Measurements from ENCODE around the gene PPP1CA.
A peak's percentile ranks its signal among the peaks of the same experiment; 100 is the strongest.

PPP1CA gene

DNA sequence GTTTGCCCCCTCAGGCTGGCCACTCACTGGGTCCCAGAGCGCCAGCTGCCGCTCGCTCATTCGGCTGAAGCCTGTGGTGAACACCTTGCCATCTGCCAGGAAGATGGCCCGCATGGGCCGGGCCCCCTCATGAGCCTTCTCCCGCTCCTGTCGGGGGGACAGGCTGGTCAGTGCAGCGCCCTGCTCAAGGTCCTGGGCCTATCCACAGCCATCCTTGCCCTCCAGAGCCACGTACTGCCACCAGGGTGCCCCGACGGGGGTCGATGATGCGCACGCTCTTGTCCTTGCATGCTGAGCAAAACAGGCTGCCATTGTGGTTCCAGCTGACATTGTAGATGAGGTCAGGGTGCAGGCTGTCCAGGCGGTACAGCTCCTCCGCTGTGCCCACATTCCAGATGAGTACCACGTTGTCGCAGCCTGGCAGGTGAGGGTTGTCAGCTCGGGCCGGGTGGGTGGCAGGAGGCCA lies 39.5 kb upstream of the PPP1CA start:
- TF ChIP-seq FOXP2 (optimal IDR thresholded peaks at IDR 0.05; ENCODE audit: control extremely low read depth, extremely low read length, insufficient read depth), result no peak
- no peak for TF ChIP-seq POLR2AphosphoS5 (IDR thresholded peaks at IDR 0.05; ENCODE audit: borderline replicate concordance, low read depth, low read length)
- no peak for TF ChIP-seq EZH2 (IDR thresholded peaks at IDR 0.05)
- DNase-seq (ENCODE audit: low read depth, low spot score), result no peak
- H3K27ac ChIP-seq, result no peak overlapping the region
- no peak overlapping the region for H3K9ac ChIP-seq (ENCODE audit: insufficient read length)
- no peaks in the 10 kb centered on the region for H3K9me3 ChIP-seq (ENCODE audit: low read depth, low read length)
- H3K4me3 ChIP-seq, result no peak overlapping the region
- H3K36me3 ChIP-seq (ENCODE audit: insufficient read depth, low read length), result peaks cover 3% of the 10 kb centered on the region; the same call in 1 of the 2 replicates

DNA sequence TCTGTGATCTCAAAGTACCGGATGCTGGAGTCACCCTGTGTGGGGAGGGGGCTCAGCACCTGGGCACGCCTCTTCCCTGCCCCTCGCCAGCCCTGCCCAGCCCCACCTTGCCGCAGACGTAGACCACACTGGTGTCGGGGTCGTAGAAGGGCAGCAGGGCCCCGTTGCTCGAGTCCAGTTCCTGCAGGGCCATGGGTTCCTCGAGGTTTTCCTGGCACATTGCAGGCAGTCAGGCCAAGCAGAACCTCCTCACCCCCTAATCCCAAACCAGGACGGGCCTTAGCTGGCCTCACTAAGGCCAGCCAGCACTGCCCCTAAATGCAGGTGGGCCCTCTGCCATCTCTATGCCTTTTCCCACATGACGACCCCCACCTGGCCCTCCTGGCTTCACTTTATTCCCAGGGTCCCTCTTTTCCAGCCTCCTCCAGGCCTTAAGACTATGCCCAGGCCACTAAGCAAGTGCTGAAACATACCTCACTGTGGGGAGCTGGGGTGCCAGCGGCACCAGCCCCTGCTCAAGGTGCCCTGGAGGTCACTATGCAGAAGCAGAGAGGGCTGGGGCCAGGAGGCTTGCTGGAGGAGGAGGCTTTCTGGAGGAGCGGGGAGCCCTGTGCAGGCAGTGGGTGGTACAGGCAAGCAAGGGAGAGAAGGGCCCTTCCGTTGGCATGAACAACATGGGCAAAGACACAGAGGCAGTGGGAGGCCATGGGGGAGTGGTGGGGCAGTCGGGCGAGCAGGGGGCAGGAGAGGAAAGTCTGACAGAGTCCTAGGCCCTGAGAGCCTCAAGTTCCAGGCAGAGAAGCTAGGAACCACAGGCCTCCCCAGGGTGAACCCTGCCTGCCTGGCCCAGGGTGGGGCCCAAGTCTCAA lies 38.8 kb upstream of the PPP1CA start:
- no peak for DNase-seq (ENCODE audit: low read depth, low spot score)
- 0 out of 2 replicates have a peak overlapping the region, but pooled peaks have one; percentile 31 for H3K27ac ChIP-seq
- peaks cover 3% of the 10 kb centered on the region; the same call in 1 of the 2 replicates for H3K36me3 ChIP-seq (ENCODE audit: insufficient read depth, low read length)

DNA sequence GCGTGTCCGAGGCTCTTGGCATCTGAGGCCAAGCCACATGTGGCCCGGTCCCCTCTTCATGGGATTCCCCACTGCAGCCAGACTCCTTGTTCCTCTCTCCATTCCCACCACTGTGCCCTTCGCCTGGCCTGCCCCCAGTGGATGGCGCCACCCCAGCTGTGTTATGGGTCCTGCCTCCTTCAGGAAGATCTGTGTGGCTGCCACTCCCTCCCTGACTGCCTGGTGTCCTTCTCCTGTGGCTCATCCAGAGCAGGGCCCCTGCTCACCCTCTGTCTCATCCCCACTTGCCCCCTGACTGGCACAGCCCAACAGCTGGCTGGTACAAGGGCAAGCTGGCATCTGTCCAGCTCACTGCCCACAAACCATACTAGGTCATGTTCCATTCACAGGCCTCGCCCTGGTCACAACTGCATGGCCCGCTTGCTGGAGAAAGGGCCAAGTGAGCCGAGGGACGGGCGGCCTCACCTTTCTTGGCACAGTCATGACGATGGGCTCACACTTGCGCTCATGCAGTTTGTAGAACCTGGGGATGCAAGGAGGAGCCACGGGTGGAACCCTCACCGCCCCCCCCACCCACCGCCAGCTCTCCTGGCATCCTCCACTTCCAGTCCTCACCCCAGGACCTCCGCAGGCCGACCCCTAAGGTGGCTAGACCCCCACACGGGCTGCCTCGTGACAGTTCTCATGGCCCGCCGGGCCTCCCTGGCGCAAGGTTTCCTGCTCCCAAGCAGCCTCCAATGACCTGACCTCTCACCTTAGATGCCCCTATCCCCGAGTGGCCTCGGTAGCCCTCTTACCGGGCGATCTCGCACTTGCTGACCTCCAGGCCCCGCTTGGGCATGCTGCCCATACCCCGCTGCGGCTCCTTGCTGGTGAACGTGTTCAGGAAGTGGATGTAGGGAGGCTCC lies 37.9 kb upstream of the PPP1CA start:
- no peak for TF ChIP-seq EZH2 (IDR thresholded peaks at IDR 0.05)
- TF ChIP-seq POLR2AphosphoS5 (IDR thresholded peaks at IDR 0.05; ENCODE audit: borderline replicate concordance, low read depth, low read length), result no peak
- no peak for TF ChIP-seq FOXP2 (optimal IDR thresholded peaks at IDR 0.05; ENCODE audit: control extremely low read depth, extremely low read length, insufficient read depth)
- no peak overlapping the region for H3K4me3 ChIP-seq
- DNase-seq (ENCODE audit: low read depth, low spot score), result no peak
- no peaks in the 10 kb centered on the region for H3K9me3 ChIP-seq (ENCODE audit: low read depth, low read length)
- no peak overlapping the region for H3K9ac ChIP-seq (ENCODE audit: insufficient read length)
- peak overlapping the region; percentile 42; the same call in 1 of the 2 replicates for H3K27ac ChIP-seq
- peaks cover 3% of the 10 kb centered on the region; the same call in 1 of the 2 replicates for H3K36me3 ChIP-seq (ENCODE audit: insufficient read depth, low read length)

More for the DNA sequence above, 38.8 kb upstream of the PPP1CA start:
- no peak for TF ChIP-seq EZH2 (IDR thresholded peaks at IDR 0.05)
- TF ChIP-seq FOXP2 (optimal IDR thresholded peaks at IDR 0.05; ENCODE audit: control extremely low read depth, extremely low read length, insufficient read depth), result no peak
- Histone ChIP-seq H3K9ac (ENCODE audit: insufficient read length) (no peak overlapping the region), H3K9me3 (ENCODE audit: low read depth, low read length) (no peaks in the 10 kb centered on the region), H3K4me3 (no peak overlapping the region)

DNA sequence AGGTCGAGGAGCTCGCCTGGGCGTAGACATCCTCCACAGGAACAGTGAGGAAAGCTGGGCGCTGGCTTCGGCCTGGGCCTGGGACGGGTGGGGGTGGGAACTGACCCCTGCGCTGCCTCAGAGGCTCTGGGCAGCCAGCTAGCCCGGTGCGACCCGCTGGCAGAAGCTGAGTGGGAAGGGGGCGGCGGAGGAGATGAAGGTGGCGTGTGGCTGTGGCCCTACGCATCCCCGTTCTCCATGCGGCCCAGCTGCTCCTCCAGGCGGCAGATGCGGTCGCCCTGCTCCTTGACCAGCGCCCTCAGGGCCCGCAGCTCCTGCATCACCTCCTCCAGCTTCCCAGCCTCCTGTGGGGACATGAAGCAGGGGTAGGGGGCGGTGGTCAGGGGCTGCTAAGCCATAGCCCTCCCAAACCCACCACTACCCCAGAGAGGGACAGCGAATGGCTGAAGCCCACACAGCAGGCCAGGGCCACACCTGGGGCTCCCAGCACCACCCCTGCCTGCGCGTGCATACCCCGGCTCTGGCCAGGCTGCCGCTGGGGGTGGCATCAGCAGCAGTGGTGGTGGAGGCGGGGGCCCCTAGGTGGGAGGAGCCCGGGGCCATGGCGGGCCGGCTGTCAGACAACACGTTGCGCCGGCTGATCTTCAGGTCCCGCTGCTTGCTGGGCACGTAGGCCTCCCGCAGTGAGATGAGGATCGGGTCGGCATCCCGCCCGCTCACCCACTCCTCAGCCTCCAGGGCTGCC lies 36.7 kb upstream of the PPP1CA start:
- peaks cover 6% of the 10 kb centered on the region; the same call in 1 of the 2 replicates for H3K36me3 ChIP-seq (ENCODE audit: insufficient read depth, low read length)
- DNase-seq (ENCODE audit: low read depth, low spot score), result no peak
- H3K27ac ChIP-seq, result 0 out of 2 replicates have a peak overlapping the region, but pooled peaks have one; percentile 42
- no peak overlapping the region for H3K4me3 ChIP-seq
- no peaks in the 10 kb centered on the region for H3K9me3 ChIP-seq (ENCODE audit: low read depth, low read length)
- TF ChIP-seq EZH2 (IDR thresholded peaks at IDR 0.05) (no peak), FOXP2 (optimal IDR thresholded peaks at IDR 0.05; ENCODE audit: control extremely low read depth, extremely low read length, insufficient read depth) (no peak), POLR2AphosphoS5 (IDR thresholded peaks at IDR 0.05; ENCODE audit: borderline replicate concordance, low read depth, low read length) (no peak)
- no peak overlapping the region for H3K9ac ChIP-seq (ENCODE audit: insufficient read length)

DNA sequence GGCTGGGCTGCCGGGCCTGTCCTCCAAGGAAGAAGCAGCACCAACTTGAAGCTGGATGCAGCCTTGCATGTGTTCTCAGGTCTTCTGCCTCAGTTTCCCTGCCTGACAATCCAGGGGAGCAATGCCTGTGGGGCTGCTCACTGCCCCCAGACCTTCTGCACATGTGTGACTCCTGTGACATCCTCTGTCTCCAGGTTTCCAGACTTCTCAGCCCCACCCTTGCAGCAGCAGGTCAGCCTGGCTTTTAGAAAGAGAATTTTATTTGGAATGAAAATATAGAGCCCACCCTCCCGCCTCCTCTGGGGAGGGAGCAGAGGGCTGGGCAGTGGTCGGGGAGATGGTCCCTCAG lies 36.1 kb upstream of the PPP1CA start:
- peak overlapping the region; percentile 57; the same call in 1 of the 2 replicates for H3K27ac ChIP-seq
- DNase-seq (ENCODE audit: low read depth, low spot score), result no peak
- H3K9me3 ChIP-seq (ENCODE audit: low read depth, low read length), result no peaks in the 10 kb centered on the region
- H3K4me3 ChIP-seq, result no peak overlapping the region
- no peak overlapping the region for H3K9ac ChIP-seq (ENCODE audit: insufficient read length)
- H3K36me3 ChIP-seq (ENCODE audit: insufficient read depth, low read length), result peaks cover 11% of the 10 kb centered on the region; the same call in 1 of the 2 replicates
- TF ChIP-seq POLR2AphosphoS5 (IDR thresholded peaks at IDR 0.05; ENCODE audit: borderline replicate concordance, low read depth, low read length) (no peak), FOXP2 (optimal IDR thresholded peaks at IDR 0.05; ENCODE audit: control extremely low read depth, extremely low read length, insufficient read depth) (no peak), EZH2 (IDR thresholded peaks at IDR 0.05) (no peak)

DNA sequence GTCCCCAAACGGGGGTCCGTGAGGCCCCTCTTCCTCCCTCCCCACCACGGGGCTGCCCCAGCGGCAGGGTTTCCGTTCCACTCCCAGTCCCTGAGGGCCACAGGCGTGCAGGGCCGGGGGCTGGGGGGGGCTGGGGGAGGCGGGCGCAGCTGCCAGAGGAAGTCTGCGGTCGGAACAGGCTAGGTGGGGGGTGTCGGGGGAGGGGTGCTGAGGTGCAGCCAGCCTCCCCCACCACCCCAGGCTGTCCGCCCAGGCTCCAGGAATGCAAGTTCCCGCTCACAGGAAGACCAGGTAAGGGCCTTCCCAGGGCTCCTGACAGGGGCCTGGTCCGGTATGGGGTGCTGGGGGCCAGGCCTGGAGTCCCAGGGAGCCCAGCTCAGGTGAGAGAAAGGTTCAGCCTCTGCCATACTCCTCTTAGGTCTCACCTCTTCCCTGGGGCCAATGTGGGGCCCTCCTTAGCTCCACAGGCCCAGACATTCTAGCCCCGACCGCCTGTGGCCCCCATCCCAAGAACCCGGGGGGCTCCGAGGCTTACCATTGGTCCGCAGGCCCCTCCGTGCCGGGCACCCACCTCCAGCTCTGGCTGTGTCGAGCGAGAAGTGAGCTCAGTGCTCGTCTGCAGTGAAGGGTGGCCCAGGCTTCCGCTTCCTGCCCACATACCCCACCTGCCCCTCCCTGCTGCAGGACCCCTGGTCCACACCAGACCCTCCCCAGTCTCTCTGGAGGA lies 35.6 kb upstream of the PPP1CA start, which contains the start of gene PTPRCAP:
PTPRCAP (minus strand) TSS at position 601 of the 727 bp plus-strand sequence; CDS start at position 538, 63 bp downstream.
- 0 out of 2 replicates have a peak, but pooled peaks have one; percentile 19 for TF ChIP-seq POLR2AphosphoS5 (IDR thresholded peaks at IDR 0.05; ENCODE audit: borderline replicate concordance, low read depth, low read length)
- no peak for TF ChIP-seq EZH2 (IDR thresholded peaks at IDR 0.05)
- Histone ChIP-seq H3K36me3 (ENCODE audit: insufficient read depth, low read length) (peaks cover 16% of the 10 kb centered on the region; the same call in 1 of the 2 replicates), H3K27ac (peak within 1 kb of the TSS; percentile 57; the same call in 1 of the 2 replicates), H3K4me3 (peak within 1 kb of the TSS; percentile 45), H3K9ac (ENCODE audit: insufficient read length) (no peak within 1 kb of the TSS), H3K9me3 (ENCODE audit: low read depth, low read length) (no peaks in the 10 kb centered on the region)
- no peak for DNase-seq (ENCODE audit: low read depth, low spot score)

DNA sequence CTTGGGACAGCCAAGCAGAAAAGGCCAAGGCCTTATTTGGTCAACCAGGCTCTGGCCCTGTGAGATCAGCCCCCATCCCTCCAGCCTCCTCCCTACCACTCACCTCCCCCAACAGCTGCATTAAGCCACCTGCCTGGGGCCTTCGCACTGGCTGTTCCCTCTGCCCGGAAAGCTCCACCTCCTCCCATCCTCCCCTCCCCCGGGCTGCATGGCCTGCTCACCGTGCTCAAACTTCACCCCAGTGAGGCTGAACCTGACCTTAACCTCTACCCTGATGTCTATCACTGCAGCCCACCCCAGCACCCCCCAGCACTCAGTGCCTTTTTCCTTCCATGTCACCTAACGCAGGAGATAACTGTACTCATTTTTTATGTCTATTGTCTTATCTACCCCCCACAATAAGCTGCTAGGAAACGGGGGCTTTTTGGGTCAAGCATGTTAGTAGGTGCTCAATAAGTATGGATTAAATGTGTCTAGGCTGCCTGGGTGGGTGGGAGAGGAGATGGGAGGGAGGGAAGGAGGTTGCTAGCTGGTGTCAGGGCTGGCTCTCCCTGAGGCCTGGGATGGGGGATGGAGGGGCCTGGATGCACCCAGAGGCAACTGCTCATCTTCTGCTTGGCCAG lies 34.9 kb upstream of the PPP1CA start:
- Histone ChIP-seq H3K36me3 (ENCODE audit: insufficient read depth, low read length) (peaks cover 14% of the 10 kb centered on the region; the same call in 1 of the 2 replicates), H3K4me3 (peak overlapping the region; percentile 37)

More for the DNA sequence above, 34.9 kb upstream of the PPP1CA start:
- peak overlapping the region; percentile 56; the same call in 1 of the 2 replicates for H3K27ac ChIP-seq
- H3K9ac ChIP-seq (ENCODE audit: insufficient read length), result no peak overlapping the region
- no peaks in the 10 kb centered on the region for H3K9me3 ChIP-seq (ENCODE audit: low read depth, low read length)
- no peak for DNase-seq (ENCODE audit: low read depth, low spot score)
- TF ChIP-seq FOXP2 (optimal IDR thresholded peaks at IDR 0.05; ENCODE audit: control extremely low read depth, extremely low read length, insufficient read depth) (no peak), POLR2AphosphoS5 (IDR thresholded peaks at IDR 0.05; ENCODE audit: borderline replicate concordance, low read depth, low read length) (no peak), EZH2 (IDR thresholded peaks at IDR 0.05) (no peak)
